GM12878 (cell line): ENCODE results near the gene SLC16A10. TPM values are rescaled to one million over a fixed set of nuclear protein-coding genes. Genes with fewer than 3 reads are reported as not detected.

Experiments
- ATAC-seq: fragments of 200-7000 bp; cut with Tn5 transposase; 3 replicates; pipeline ENCODE4 v1.9.1; 2020; ENCODE audit warnings: mild to moderate bottlenecking, moderate library complexity
- BruUV-seq: library from RNA; stranded (reverse); fragments of 400-500 nt; replicated peaks from 2 replicates; lab custom pipeline; 2021; lab: Mats Ljungman, UMichigan
- CTCF ChIA-PET: fragments of 300-600 bp; sonication (Branson Sonifier 250); formaldehyde crosslinking; extraction: SDS; loops from one replicate; lab custom pipeline; 2021; ENCODE audit warnings: inconsistent platforms; lab: Yijun Ruan, JAX
- POLR2A ChIA-PET: fragments of 350-600 bp; formaldehyde crosslinking; extraction: SDS; loops from one replicate; lab custom pipeline; 2021; ENCODE audit warnings: inconsistent platforms; lab: Charles Lee
- RAD21 ChIA-PET: fragments of 300-600 bp; sonication (Branson Sonifier 250); formaldehyde crosslinking; loops from one replicate; lab custom pipeline; 2023; ENCODE audit warnings: antibody characterized with exemption; ENCODE audit not compliant: unreplicated experiment; lab: Charles Lee
- SMC1A ChIA-PET: fragments of 300-600 bp; sonication (Branson Sonifier 250); formaldehyde crosslinking; loops from one replicate; lab custom pipeline; 2023; ENCODE audit not compliant: unreplicated experiment, uncharacterized antibody; lab: Charles Lee
- DNase-seq: peaks from one replicate; pipeline ENCODE4 v3.0.0-alpha.2; 2011; ENCODE audit warnings: low read depth, low spot score
- FAIRE-seq: peaks from 3 replicates; lab custom pipeline; 2011; peaks lifted over from hg19 to GRCh38; lab: Jason Lieb, UNC
- H2AFZ ChIP-seq: 2 replicates; pipeline ENCODE4 v1.6.0; 2011; ENCODE audit warnings: low read depth, low read length, control low read depth; ENCODE audit not compliant: control insufficient read depth
- H3K27ac ChIP-seq: 2 replicates; pipeline ENCODE4 v1.5.1; 2011; ENCODE audit warnings: control low read depth; ENCODE audit not compliant: control insufficient read depth, insufficient read depth
- H3K27me3 ChIP-seq, 2 experiments: replicated peaks in 1 of 2; 2 replicates each; pipeline versions ENCODE4 v1.6.0 to v1.6.1; 2011; ENCODE audit warnings: low read length in 1 of 2; ENCODE audit not compliant: control insufficient read depth in 2 of 2, insufficient read depth in 2 of 2
- H3K36me3 ChIP-seq, 2 experiments: 2 replicates each; pipeline ENCODE4 v1.5.1; 2011; ENCODE audit warnings: low read length in 1 of 2; ENCODE audit not compliant: control insufficient read depth in 2 of 2, insufficient read depth in 2 of 2
- H3K4me1 ChIP-seq: 2 replicates; pipeline ENCODE4 v1.6.1; 2011; ENCODE audit warnings: mild to moderate bottlenecking, low read length, moderate library complexity, mixed read lengths; ENCODE audit not compliant: control insufficient read depth, insufficient read depth
- H3K4me2 ChIP-seq: 2 replicates; pipeline ENCODE4 v1.6.0; 2011; ENCODE audit warnings: control low read depth; ENCODE audit not compliant: control insufficient read depth, insufficient read depth
- H3K4me3 ChIP-seq: fragments of 200-600 bp; sonication (generic); 2 replicates; pipeline ENCODE4 v1.5.1; 2016
- H3K79me2 ChIP-seq: 2 replicates; pipeline ENCODE4 v1.6.0; 2011; ENCODE audit warnings: low read length; ENCODE audit not compliant: control insufficient read depth, insufficient read depth
- H3K9ac ChIP-seq: 2 replicates; pipeline ENCODE4 v1.8.0; 2011; ENCODE audit warnings: low read length, control low read depth, mixed read lengths; ENCODE audit not compliant: control insufficient read depth, insufficient read depth
- H3K9me3 ChIP-seq: replicated peaks from 3 replicates; pipeline ENCODE4 v1.5.1; 2011; ENCODE audit warnings: mild to moderate bottlenecking, low read length; ENCODE audit not compliant: control insufficient read depth, insufficient read depth
- H4K20me1 ChIP-seq: 2 replicates; pipeline ENCODE4 v1.6.0; 2011; ENCODE audit not compliant: control insufficient read depth, insufficient read depth
- MTA3 ChIP-seq: IDR thresholded peaks from 2 replicates; pipeline ENCODE4 v1.6.1; 2012; ENCODE audit warnings: low read length, inconsistent platforms, borderline replicate concordance
- NFYB ChIP-seq: IDR thresholded peaks from 2 replicates; pipeline ENCODE4 v1.6.1; 2011; ENCODE audit warnings: low read depth, mild to moderate bottlenecking, low read length, improper control_type of control experiment, moderate library complexity; ENCODE audit not compliant: insufficient read depth
- PBX3 ChIP-seq: IDR thresholded peaks from 2 replicates; pipeline ENCODE4 v1.6.1; 2011; ENCODE audit warnings: mild to moderate bottlenecking, low read depth, low read length, moderate library complexity; ENCODE audit not compliant: insufficient replicate concordance
- TARDBP ChIP-seq: IDR thresholded peaks from 2 replicates; pipeline ENCODE4 v1.6.1; 2016; ENCODE audit warnings: borderline replicate concordance
- YBX1 ChIP-seq: fragments of 450-650 bp; IDR thresholded peaks from 2 replicates; pipeline ENCODE4 v1.6.1; 2016; ENCODE audit warnings: antibody characterized with exemption
- WGBS: methylation state at CpG from one replicate; pipeline ENCODE4 v1.1.6; 2016; ENCODE audit warnings: low lambda C conversion rate; ENCODE audit not compliant: insufficient replicate concordance, insufficient coverage; ENCODE audit errors: missing lambda C conversion rate; 5-methylcytosine and 5-hydroxymethylcytosine counted together
- in situ Hi-C: fragments of 300-500 bp; cut with MboI; formaldehyde crosslinking; loops from 9 replicates; pipeline ENCODE4 v1.14.3; 2018; ENCODE audit warnings: mixed read lengths
- intact Hi-C: fragments of 100-400 bp; cut with micrococcal nuclease; formaldehyde crosslinking; loops from one replicate; pipeline ENCODE4 v1.14.2; 2022; ENCODE audit not compliant: unreplicated experiment
- polyA plus RNA-seq, 11 experiments: library from polyadenylated mRNA; depleted of rRNA in 4 of 11; unstranded in 6 of 11; stranded (reverse) in 5 of 11; fragments of >200 nt; fragmentation: Nextera tagmentation in 4 of 11; fragmentation: Illumina TruSeq in 1 of 11; extraction: Ambion mirVana in 4 of 11; extraction: Trizol in 1 of 11; gene quantifications; 1 replicate in 1 of 11; 2 replicates in 10 of 11; pipeline versions ENCODE4 v1.2.1 to v1.2.3, GENCODE V29; 2011 to 2016; ENCODE audit warnings: inconsistent platforms in 2 of 11, missing spikeins in 2 of 11, low read depth in 1 of 11
- total RNA-seq, 4 experiments: library from RNA; depleted of rRNA in 3 of 4; stranded (reverse); fragments of >200 nt in 3 of 4; fragmentation: Illumina TruSeq in 1 of 4; extraction: Trizol in 1 of 4; gene quantifications; 2 replicates each; pipeline versions ENCODE4 v1.2.1 to v1.2.3, GENCODE V29; 2013 to 2021
- TF ChIP-seq, protein P1 (sequence below): fragments of 450-650 bp; formaldehyde crosslinking; IDR thresholded peaks from 2 replicates; pipeline ENCODE4 v1.4.0; 2022; ENCODE audit warnings: mild to moderate bottlenecking, moderate library complexity
- TF ChIP-seq, protein P2 (sequence below): fragments of 450-650 bp; IDR thresholded peaks from 2 replicates; pipeline ENCODE4 v1.6.1; 2017; ENCODE audit warnings: mild to moderate bottlenecking
- TF ChIP-seq, protein P3 (sequence below), 3 experiments: IDR thresholded peaks in 2 of 3; conservative IDR thresholded peaks in 1 of 3; 2 replicates each; pipeline ENCODE4 v1.5.1; 2011; ENCODE audit warnings: low read depth in 3 of 3, low read length in 3 of 3, mild to moderate bottlenecking in 3 of 3, control low read depth in 2 of 3, moderate library complexity in 2 of 3, inconsistent platforms in 1 of 3, mixed read lengths in 1 of 3; ENCODE audit not compliant: control insufficient read depth in 2 of 3, insufficient read depth in 1 of 3; ENCODE audit errors: extremely low read depth in 1 of 3
- TF ChIP-seq, protein P4 (sequence below): fragments of 450-650 bp; IDR thresholded peaks from 2 replicates; pipeline ENCODE4 v1.6.1; 2017; ENCODE audit warnings: mild to moderate bottlenecking, low read depth, inconsistent platforms; ENCODE audit not compliant: poor library complexity, severe bottlenecking

SLC16A10 gene
- total and polyA plus RNA-seq, 10 of the 15 experiments (the other 5 are each of a cell fraction or from before 2014, with no cell fraction given), result 2.3 to 19.0 (median 8.0) TPM

DNA sequence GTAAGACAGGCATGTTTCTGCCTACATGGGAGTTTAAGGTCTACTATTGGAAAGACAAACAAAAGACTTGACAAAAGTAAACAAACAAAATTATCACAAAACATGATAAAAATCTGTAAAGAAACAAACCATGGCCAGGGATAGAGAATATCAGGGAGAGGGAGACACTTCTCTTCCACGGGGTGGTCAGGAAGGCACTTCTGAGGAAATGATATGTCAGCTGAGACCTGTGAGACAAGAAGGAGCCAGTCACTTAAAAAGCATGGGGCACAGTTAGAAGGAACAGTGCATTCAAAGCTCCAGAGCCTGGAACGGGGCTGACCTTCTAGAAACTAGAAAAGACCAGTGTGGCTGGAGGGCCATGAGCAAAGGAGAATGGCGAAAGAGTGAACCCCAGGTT lies 35.1 kb upstream of the SLC16A10 start (continued):
- TF ChIP-seq, protein P1, sequence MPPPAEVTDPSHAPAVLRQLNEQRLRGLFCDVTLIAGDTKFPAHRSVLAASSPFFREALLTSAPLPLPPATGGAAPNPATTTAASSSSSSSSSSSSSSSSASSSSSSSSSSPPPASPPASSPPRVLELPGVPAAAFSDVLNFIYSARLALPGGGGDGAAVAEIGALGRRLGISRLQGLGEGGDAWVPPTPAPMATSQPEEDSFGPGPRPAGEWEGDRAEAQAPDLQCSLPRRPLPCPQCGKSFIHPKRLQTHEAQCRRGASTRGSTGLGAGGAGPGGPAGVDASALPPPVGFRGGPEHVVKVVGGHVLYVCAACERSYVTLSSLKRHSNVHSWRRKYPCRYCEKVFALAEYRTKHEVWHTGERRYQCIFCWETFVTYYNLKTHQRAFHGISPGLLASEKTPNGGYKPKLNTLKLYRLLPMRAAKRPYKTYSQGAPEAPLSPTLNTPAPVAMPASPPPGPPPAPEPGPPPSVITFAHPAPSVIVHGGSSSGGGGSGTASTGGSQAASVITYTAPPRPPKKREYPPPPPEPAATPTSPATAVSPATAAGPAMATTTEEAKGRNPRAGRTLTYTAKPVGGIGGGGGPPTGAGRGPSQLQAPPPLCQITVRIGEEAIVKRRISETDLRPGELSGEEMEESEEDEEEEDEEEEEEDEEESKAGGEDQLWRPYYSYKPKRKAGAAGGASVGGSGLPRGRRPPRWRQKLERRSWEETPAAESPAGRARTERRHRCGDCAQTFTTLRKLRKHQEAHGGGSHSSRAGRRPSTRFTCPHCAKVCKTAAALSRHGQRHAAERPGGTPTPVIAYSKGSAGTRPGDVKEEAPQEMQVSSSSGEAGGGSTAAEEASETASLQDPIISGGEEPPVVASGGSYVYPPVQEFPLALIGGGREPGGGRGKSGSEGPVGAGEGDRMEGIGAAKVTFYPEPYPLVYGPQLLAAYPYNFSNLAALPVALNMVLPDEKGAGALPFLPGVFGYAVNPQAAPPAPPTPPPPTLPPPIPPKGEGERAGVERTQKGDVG, result no peak
- no peak for TF ChIP-seq YBX1
- TF ChIP-seq TARDBP, result no peak
- TF ChIP-seq, protein P2, sequence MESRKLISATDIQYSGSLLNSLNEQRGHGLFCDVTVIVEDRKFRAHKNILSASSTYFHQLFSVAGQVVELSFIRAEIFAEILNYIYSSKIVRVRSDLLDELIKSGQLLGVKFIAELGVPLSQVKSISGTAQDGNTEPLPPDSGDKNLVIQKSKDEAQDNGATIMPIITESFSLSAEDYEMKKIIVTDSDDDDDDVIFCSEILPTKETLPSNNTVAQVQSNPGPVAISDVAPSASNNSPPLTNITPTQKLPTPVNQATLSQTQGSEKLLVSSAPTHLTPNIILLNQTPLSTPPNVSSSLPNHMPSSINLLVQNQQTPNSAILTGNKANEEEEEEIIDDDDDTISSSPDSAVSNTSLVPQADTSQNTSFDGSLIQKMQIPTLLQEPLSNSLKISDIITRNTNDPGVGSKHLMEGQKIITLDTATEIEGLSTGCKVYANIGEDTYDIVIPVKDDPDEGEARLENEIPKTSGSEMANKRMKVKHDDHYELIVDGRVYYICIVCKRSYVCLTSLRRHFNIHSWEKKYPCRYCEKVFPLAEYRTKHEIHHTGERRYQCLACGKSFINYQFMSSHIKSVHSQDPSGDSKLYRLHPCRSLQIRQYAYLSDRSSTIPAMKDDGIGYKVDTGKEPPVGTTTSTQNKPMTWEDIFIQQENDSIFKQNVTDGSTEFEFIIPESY, result no peak
- no peak for TF ChIP-seq MTA3

DNA sequence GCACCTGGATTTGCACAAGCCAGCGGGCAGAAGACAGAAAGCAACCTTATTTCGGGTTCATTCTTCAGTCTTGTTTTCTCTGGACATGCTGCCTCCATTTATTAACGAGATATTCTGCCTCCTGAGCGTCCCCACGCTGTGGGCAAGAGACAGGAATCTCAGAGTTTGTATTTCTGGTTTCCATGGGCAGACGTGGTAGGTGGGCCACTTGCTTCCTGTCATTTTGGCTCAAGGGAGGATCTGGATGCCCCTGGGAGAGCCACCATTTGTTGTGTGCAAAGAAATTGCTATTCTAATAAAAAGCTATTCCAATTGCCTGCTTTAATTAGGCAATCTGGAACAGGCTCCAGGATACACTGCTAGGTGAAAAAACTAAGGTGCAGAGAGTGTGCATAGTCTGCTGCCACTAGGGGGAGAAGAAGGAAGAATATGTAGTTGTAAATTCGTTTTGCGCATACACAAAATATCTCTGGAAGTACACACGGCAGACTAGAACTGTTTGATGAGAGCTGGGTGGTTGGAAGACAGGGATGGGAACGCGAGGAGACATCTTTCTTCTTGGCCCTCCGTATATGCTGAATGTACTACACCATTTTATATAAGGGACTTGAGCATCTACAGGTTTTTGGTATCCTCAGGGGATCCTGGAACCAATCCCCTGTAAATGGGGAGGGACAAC lies 30.1 kb upstream of the SLC16A10 start:
- no peak overlapping the region for H3K9ac ChIP-seq
- no peaks in the 10 kb centered on the region for H3K36me3 ChIP-seq
- no peak overlapping the region for H3K4me3 ChIP-seq
- SMC1A ChIA-PET, result interaction anchor here (0.5 to 3.4 kb wide), 17 partner anchors 11 to 1966 kb away, joined by 3 to 33 read pairs (median 4); a partner anchor contains a TSS
- RAD21 ChIA-PET, result interaction anchor here (0.8 to 3.9 kb wide), 7 partner anchors 13 to 986 kb away, joined by 3 to 42 read pairs (median 3); a partner anchor contains a TSS
- H4K20me1 ChIP-seq, result no peaks in the 10 kb centered on the region
- 18% methylated on average over 12 of the region's 12 CpGs for WGBS
- peak; percentile 96 for ATAC-seq
- H3K27ac ChIP-seq, result no peak overlapping the region
- no peaks in the 10 kb centered on the region for H3K27me3 ChIP-seq
- no peak for DNase-seq
- no peaks in the 10 kb centered on the region; the same call in 2 of the 3 replicates for H3K9me3 ChIP-seq
- CTCF ChIA-PET, result interaction anchor here (0.6 to 4.1 kb wide), 31 partner anchors 9 to 986 kb away, joined by 3 to 85 read pairs (median 4); no protein-coding TSS in a partner anchor
- POLR2A ChIA-PET, result no interaction called here
- peak; percentile 71 for FAIRE-seq
- no TSS peak for BruUV-seq
- in situ Hi-C loops (loop anchor here (5.0 kb wide), 1 partner anchor 155 kb away; no protein-coding TSS in a partner anchor), intact Hi-C loops (loop anchor here (1.0 kb wide), 1 partner anchor 153 kb away; no protein-coding TSS in a partner anchor)
- H3K4me1 ChIP-seq, result no peaks in the 10 kb centered on the region
- peak overlapping the region; percentile 62 for H2AFZ ChIP-seq
- H3K4me2 ChIP-seq, result no peak overlapping the region
- H3K79me2 ChIP-seq, result no peaks in the 10 kb centered on the region
- no peak for TF ChIP-seq NFYB
- TF ChIP-seq, protein P3, sequence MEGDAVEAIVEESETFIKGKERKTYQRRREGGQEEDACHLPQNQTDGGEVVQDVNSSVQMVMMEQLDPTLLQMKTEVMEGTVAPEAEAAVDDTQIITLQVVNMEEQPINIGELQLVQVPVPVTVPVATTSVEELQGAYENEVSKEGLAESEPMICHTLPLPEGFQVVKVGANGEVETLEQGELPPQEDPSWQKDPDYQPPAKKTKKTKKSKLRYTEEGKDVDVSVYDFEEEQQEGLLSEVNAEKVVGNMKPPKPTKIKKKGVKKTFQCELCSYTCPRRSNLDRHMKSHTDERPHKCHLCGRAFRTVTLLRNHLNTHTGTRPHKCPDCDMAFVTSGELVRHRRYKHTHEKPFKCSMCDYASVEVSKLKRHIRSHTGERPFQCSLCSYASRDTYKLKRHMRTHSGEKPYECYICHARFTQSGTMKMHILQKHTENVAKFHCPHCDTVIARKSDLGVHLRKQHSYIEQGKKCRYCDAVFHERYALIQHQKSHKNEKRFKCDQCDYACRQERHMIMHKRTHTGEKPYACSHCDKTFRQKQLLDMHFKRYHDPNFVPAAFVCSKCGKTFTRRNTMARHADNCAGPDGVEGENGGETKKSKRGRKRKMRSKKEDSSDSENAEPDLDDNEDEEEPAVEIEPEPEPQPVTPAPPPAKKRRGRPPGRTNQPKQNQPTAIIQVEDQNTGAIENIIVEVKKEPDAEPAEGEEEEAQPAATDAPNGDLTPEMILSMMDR (IDR thresholded peaks at IDR 0.05 in 2 of 3, conservative IDR thresholded peaks at IDR 0.05 in 1 of 3; ENCODE audit: control insufficient read depth in 2 of 3, extremely low read depth in 1 of 3, insufficient read depth in 1 of 3, low read depth in 3 of 3, low read length in 3 of 3), result peak; percentile 73 to 90 (median 86)
- TF ChIP-seq, protein P4, sequence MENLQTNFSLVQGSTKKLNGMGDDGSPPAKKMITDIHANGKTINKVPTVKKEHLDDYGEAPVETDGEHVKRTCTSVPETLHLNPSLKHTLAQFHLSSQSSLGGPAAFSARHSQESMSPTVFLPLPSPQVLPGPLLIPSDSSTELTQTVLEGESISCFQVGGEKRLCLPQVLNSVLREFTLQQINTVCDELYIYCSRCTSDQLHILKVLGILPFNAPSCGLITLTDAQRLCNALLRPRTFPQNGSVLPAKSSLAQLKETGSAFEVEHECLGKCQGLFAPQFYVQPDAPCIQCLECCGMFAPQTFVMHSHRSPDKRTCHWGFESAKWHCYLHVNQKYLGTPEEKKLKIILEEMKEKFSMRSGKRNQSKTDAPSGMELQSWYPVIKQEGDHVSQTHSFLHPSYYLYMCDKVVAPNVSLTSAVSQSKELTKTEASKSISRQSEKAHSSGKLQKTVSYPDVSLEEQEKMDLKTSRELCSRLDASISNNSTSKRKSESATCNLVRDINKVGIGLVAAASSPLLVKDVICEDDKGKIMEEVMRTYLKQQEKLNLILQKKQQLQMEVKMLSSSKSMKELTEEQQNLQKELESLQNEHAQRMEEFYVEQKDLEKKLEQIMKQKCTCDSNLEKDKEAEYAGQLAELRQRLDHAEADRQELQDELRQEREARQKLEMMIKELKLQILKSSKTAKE, result no peak
- TF ChIP-seq PBX3, result no peak
